H54 (cell line): ENCODE data around the gene PDIA5.
"Not testable (repeated sequence)": the region's sequence is repeated elsewhere in the genome, so short reads cannot be mapped to it uniquely, and the experiment has no call there.

Experiments used
- DNase-seq: peaks from one replicate; pipeline ENCODE4 v3.0.0; 2011; ENCODE audit warnings: low spot score, mixed read lengths; ENCODE audit not compliant: insufficient read length
- FAIRE-seq: peaks from 3 replicates; lab custom pipeline; 2011; peaks lifted over from hg19 to GRCh38; lab: Jason Lieb, UNC
- POLR2A ChIP-seq: IDR thresholded peaks from 2 replicates; pipeline ENCODE4 v1.6.1; 2011; ENCODE audit warnings: low read depth, mild to moderate bottlenecking, low read length

PDIA5 gene

GRCh38 chr3:123138839-123139444, 72.1 kb downstream of the PDIA5 start:
- DNase-seq (no peak), FAIRE-seq (no peak)
- TF ChIP-seq POLR2A = no peak

GRCh38 chr3:123139522-123139921, 72.7 kb downstream of the PDIA5 start:
- no peak for DNase-seq
- TF ChIP-seq POLR2A = no peak
- no peak for FAIRE-seq

GRCh38 chr3:123140550-123140949, 73.7 kb downstream of the PDIA5 start:
- TF ChIP-seq POLR2A = no peak
- DNase-seq = no peak
- FAIRE-seq = no peak

- no peak for FAIRE-seq
- no peak for TF ChIP-seq POLR2A
- no peak for DNase-seq
Measured at GRCh38 chr3:123141276-123141675, 74.5 kb downstream of the PDIA5 start.

GRCh38 chr3:123143669-123144411, 77.0 kb downstream of the PDIA5 start:
- no peak for TF ChIP-seq POLR2A
- FAIRE-seq (peak; percentile 70), DNase-seq (peak; percentile 64)

- DNase-seq = no peak
- no peak for FAIRE-seq
- TF ChIP-seq POLR2A = no peak
Measured at GRCh38 chr3:123147754-123148535, 81.1 kb downstream of the PDIA5 start.

GRCh38 chr3:123148772-123149171, 81.9 kb downstream of the PDIA5 start:
- no peak for DNase-seq
- no peak for TF ChIP-seq POLR2A
- no peak for FAIRE-seq

- FAIRE-seq = no peak
- DNase-seq = no peak
- no peak for TF ChIP-seq POLR2A
Measured at GRCh38 chr3:123149525-123149924, 82.7 kb downstream of the PDIA5 start.

- FAIRE-seq (no peak), DNase-seq (no peak)
- TF ChIP-seq POLR2A = no peak
Measured at GRCh38 chr3:123150449-123151215, 83.8 kb downstream of the PDIA5 start.

- FAIRE-seq = no peak
Measured at GRCh38 chr3:123151251-123151705, 84.5 kb downstream of the PDIA5 start.

GRCh38 chr3:123151853-123152420, 85.1 kb downstream of the PDIA5 start:
- FAIRE-seq, DNase-seq: not testable (repeated sequence)

More at GRCh38 chr3:123151251-123151705, 84.5 kb downstream of the PDIA5 start:
- no peak for DNase-seq
- no peak for TF ChIP-seq POLR2A

- TF ChIP-seq POLR2A = no peak
- FAIRE-seq (no peak), DNase-seq (no peak)
Measured at GRCh38 chr3:123152687-123153086, 85.9 kb downstream of the PDIA5 start.
